ENCODE data around the gene CHMP2A.
A peak's percentile ranks its signal among the peaks of the same experiment; 100 is the strongest.
"Not testable (repeated sequence)": the region's sequence is repeated elsewhere in the genome, so short reads cannot be mapped to it uniquely, and the experiment has no call there.

Gene CHMP2A
- 25.3 to 44.5 reads per million in 2 donors for total RNA-seq

DNA sequence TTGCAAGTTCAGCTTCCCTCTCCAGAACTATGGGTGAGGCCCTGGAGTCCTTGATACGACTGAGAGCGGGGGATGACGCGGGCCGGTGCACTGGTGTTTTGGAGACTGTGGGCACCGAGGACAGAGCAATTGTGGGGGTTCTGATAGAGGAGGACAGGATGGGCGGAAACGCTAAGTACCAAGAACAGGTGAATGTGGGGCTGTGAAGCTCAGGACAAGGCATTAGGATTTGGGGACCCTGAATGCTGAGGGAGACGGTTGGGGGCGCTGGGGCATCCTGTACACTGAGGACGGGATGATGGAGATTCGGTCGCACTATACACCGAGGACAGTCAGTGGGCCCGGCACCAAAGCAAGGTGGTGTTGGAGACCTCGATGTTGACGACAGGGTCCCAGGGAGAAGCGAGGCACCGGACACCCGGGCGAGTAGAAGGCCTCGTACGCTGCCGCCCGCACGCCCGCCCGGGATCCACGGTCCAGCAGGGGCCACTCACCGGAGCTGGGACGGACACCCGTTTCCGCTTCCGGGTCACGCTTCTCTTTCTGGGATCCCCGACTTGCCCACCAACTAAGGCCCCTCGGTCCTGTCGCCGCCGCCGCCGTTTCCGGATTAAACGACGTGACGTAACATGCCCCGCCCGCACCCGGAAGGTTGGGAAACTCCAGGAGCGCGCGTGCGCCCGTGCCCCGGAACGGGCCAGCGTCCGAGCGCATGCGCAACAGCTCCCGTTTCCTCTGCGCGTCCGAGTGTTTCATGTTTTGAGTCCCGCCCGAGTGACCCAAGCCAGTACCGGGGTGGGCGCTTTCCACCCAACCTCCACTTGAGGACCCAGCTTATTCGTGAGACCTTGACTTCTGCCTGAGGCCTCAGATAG lies at the start of gene CHMP2A:
Gene CHMP2A (minus strand): TSS at position 612 of the 875 bp plus-strand sequence. CDS start 893 bp downstream, outside the sequence.
- DNase-seq = peak; percentile 97 to 98 (median 97)

GRCh38 chr19:58586133-58586765 lies 31.3 kb upstream of the CHMP2A start:
- DNase-seq = no peak

GRCh38 chr19:58585442-58586132 lies 30.7 kb upstream of the CHMP2A start:
- no peak for DNase-seq

GRCh38 chr19:58584498-58585441 lies 29.9 kb upstream of the CHMP2A start:
- DNase-seq = no peak

DNA sequence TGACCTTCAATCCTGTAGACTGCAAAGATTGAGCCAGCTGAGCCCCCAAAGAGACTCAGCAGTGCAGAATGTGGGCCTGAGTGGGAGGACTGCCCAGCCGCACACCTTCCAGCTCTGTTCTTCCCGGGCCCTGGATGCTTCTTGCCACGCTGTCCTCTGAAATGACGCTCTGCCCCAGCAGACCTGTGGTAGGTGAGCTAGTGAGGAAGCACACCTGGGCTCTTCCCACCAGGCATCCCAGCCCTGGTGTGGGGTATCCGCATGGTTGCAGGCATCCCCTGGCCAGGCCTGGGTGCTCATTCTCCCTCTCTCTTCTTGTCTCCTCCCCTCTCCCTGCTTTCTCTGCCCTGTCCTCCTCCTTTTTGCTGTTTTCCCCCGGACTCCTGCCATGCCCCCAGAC lies 28.1 kb upstream of the CHMP2A start:
- DNase-seq = no peak

DNA sequence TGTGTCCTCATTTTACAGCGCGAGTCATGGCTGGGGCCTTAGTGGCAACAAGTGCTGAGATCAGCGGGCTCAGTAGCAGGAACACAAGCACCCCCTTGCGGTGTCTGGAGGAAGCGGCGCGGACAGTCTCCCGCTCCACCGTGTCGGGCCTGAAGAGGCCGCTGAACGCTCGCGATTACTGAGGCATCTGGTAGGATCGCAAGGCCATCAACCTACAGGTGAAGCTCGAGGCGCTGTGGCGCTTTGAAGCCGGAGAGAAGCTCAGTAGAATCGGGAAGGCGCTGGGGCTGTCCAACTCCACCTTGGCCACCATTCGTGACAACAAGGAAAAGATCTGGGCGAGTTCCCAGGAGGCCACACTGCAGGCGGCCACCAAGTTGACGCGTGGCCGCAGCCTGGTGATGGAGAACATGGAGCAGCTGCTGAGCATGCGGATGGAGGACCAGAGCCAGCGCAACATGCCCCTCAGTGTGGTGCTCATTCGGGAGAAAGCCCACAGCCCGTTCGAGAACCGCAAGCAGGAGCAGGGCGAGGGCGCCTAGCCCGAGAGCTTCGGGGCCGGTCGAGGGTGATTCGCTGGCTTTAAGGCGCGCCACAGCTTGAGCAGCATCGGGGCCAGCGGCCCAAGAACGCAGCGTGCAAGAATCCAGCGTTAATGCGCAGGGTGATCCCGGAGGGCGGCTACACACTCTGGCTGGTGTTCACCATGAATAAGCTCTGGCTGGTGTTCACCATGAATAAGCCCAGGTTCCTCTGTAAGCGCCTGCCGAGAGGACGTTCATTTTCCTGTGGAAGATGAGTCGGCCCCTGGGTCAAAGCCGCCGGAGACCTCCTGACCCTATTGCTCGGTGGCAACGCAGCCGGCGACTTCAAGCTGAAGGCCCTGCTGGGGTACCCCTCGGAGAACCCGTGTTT lies 26.6 kb upstream of the CHMP2A start:
- peak; percentile 69 to 92 (median 81) for DNase-seq

GRCh38 chr19:58579473-58580142 lies 24.7 kb upstream of the CHMP2A start:
- no peak for DNase-seq

DNA sequence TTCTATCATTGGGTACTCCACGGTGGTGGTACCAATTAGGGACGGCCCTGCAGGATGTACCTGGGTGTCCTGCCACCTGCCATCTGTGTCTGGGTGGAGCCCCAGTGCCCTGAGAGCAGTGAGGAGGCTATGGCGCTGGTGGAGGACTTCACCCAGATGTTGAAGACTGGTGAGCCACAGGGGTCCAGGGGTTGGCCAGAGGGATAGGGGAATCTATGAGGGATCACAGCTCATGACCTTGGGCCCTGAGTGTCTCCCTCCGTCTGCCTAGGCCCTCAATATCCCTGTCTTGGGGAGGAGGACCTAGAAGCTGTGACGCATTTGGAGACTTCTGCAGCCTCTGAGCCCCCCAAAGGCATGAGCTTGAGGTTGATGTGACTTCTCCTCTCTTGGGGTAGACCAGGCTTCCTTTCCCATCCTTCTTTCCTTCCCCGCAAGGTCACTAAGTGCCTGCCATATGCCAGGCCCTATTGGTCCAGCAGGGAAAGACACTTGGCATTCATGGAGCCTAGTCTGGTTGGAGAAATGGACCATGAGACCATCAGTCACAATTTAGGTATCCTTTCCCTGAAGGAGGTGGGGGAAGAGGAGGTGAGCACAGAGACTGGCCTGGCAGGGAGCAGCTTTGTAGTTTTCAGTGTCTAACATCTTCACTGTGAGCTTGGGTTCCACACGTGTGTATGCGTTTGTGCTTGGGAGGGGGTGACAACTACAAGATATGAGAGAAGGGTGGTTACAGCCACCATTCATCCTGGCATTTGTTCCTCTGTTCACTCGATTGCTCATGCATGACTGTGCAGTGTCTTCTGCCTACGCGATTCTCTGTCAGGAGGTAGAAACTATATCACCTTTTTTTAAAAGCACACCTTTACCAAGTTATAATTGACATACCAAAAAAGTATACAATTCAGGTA lies 23.4 kb upstream of the CHMP2A start:
- DNase-seq = no peak

DNA sequence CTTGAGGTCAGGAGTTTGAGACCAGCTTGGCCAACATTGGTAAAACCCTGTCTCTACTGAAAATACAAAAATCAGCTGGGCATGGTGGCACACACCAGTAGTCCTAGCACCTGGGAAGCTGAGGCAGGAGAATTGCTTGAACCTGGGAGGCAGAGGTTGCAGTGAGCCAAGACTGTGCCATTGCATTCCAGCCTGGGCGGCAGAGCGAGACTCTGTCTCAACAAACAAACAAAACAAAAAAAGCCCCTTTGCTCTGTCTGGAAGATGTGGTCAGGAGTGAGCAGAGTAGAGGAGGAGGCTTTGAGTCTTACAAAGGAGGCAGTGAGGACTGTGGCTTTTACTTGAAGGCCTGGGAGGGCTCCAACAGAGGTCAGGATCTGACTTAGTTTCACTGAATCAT lies 22.7 kb upstream of the CHMP2A start:
- not testable (repeated sequence) for DNase-seq

GRCh38 chr19:58575183-58576041 lies 20.5 kb upstream of the CHMP2A start:
- DNase-seq = peak; percentile 47 to 88 (median 68)

DNA sequence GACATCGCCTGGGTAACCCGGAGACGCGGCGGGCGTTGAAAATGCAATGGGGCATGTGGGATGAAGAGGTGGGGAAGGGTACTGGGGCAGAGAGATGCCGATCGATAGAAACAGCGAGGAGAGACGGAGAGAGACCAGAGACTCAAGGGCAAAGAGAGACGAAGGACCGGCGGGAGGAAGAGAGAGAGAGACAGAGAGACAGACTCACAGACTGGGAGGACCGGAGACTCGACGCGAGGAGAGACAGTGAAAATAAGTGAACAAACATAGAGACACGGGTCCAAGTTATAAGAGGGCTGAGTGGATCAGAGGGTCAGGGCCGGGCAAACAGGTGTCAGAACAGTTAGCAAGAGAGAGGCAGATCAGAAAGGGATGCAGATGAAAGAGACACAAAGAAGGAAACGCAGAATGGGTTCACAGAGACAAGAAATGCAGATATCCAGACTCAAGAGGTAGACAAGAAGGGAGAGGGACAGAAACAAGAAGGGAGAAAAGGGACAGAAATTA lies 18.8 kb upstream of the CHMP2A start:
- no peak for DNase-seq

DNA sequence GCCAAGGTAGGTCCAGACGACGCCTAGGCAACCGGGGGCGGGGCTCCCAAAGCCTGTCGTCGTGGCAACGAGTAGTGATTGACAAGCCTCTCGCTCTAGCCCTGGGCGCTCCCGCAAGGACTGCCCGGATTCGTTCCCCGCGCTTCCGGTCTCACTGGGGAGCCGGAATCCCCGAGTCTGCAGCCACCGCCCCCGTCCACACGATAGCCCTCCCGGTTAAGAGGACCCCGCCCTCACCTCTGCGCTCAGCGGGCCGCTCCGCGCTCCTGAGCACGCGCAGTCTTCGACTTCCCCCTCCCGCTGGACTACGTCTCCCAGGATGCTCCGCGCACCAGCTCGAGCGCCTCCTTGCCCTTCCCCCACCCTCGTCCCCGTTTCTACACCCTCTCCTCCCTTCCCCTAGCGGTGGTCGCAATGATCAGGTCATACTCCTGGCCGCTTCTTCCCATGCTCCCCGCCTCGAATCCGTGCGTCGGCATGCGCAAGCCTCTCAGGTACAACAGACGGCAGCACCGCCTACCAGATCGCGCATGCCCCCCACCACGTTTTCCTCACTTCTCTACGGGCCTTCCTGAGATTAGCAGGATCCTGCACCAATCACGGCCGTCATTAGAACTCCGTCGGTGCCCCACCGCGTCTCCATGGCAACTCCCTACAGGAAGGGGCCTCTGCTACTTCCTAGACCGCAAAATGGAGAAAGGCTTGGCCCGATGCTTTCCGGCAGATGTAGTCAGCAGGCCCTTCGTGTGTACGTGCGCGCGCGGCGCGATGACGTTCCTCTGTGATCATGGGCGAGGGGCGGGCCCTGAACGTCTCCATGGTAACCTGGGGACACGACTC lies 18.1 kb upstream of the CHMP2A start, which contains the start of gene MZF1:
Gene MZF1 (minus strand): TSS at position 518 of the 840 bp plus-strand sequence. CDS start 1,946 bp downstream, outside the sequence.
- DNase-seq = peak; percentile 99 to 100 (median 100)

GRCh38 chr19:58572026-58572817 lies 17.3 kb upstream of the CHMP2A start:
- no peak for DNase-seq

GRCh38 chr19:58571575-58571947 lies 16.7 kb upstream of the CHMP2A start:
- no peak for DNase-seq

- no peak for DNase-seq
Measured at GRCh38 chr19:58570770-58571574, 16.1 kb upstream of the CHMP2A start.

Measured in T-helper 2 cell (primary cell).